Loucy (cell line): ENCODE results near the gene LBX1.

ENCODE experiments used
- H2AFZ ChIP-seq: fragments of 200-600 bp; sonication (generic); 2 replicates; pipeline ENCODE4 v1.6.0; 2016; ENCODE audit warnings: antibody characterized with exemption, mild to moderate bottlenecking, low read length, moderate library complexity
- H3F3A ChIP-seq: fragments of 200-600 bp; 2 replicates; pipeline ENCODE4 v1.6.0; 2016; ENCODE audit warnings: antibody characterized with exemption, low read depth, mild to moderate bottlenecking
- H3K27me3 ChIP-seq: fragments of 200-600 bp; sonication (generic); 2 replicates; pipeline ENCODE4 v1.6.1; 2014; ENCODE audit warnings: low read length, mild to moderate bottlenecking; ENCODE audit not compliant: insufficient read depth, poor library complexity, severe bottlenecking
- H3K36me3 ChIP-seq: fragments of 200-600 bp; sonication (generic); 2 replicates; pipeline ENCODE4 v1.6.1; 2016; ENCODE audit warnings: low read length; ENCODE audit not compliant: insufficient read depth
- H3K4me1 ChIP-seq: fragments of 200-600 bp; sonication (generic); 2 replicates; pipeline ENCODE4 v1.5.1; 2014; ENCODE audit warnings: low read length, mild to moderate bottlenecking; ENCODE audit not compliant: insufficient read depth, poor library complexity, severe bottlenecking
- H3K4me2 ChIP-seq: fragments of 200-600 bp; sonication (generic); 2 replicates; pipeline ENCODE4 v1.6.0; 2014; ENCODE audit warnings: antibody characterized with exemption, low read length, low read depth, mild to moderate bottlenecking; ENCODE audit not compliant: poor library complexity, severe bottlenecking
- H3K4me3 ChIP-seq: fragments of 200-600 bp; sonication (generic); 2 replicates; pipeline ENCODE4 v1.5.1; 2014; ENCODE audit warnings: low read length, mild to moderate bottlenecking, mixed read lengths; ENCODE audit not compliant: poor library complexity, severe bottlenecking
- H3K79me2 ChIP-seq: fragments of 200-600 bp; sonication (generic); 2 replicates; pipeline ENCODE4 v1.6.1; 2014; ENCODE audit warnings: low read length; ENCODE audit not compliant: insufficient read depth
- H3K9ac ChIP-seq: fragments of 200-600 bp; sonication (generic); 2 replicates; pipeline ENCODE4 v1.6.0; 2014; ENCODE audit warnings: mild to moderate bottlenecking, low read depth, low read length, moderate library complexity; ENCODE audit not compliant: poor library complexity, severe bottlenecking
- H3K9me2 ChIP-seq: fragments of 200-600 bp; sonication (generic); replicated peaks from 2 replicates; pipeline ENCODE4 v1.6.1; 2016; ENCODE audit warnings: low read depth, low read length, mixed read lengths
- H3K9me3 ChIP-seq: fragments of 200-600 bp; sonication (generic); 2 replicates; pipeline ENCODE4 v1.6.1; 2014; ENCODE audit warnings: mild to moderate bottlenecking, antibody characterized with exemption, low read length, low read depth; ENCODE audit not compliant: insufficient read depth
- H4K20me1 ChIP-seq: fragments of 200-600 bp; sonication (generic); 2 replicates; pipeline ENCODE4 v1.6.0; 2014; ENCODE audit warnings: antibody characterized with exemption, low read length, mild to moderate bottlenecking; ENCODE audit not compliant: insufficient read depth, poor library complexity, severe bottlenecking
- CTCF ChIP-seq: fragments of 200-600 bp; sonication (generic); conservative IDR thresholded peaks from 2 replicates; pipeline ENCODE4 v1.5.1; 2014; ENCODE audit warnings: mild to moderate bottlenecking, antibody characterized with exemption, low read length
- EZH2phosphoT487 ChIP-seq: fragments of 200-600 bp; IDR thresholded peaks from 2 replicates; pipeline ENCODE4 v1.6.1; 2018; ENCODE audit warnings: antibody characterized with exemption, mild to moderate bottlenecking, moderate library complexity, borderline replicate concordance

LBX1 gene

GRCh38 chr10:101246639-101247038, 17.4 kb upstream of the LBX1 start:
- Histone ChIP-seq H3F3A (no peaks in the 10 kb centered on the region), H3K4me2 (no peak overlapping the region), H2AFZ (no peak overlapping the region), H3K36me3 (no peaks in the 10 kb centered on the region), H3K9me2 (no peaks in the 10 kb centered on the region), H3K9me3 (no peaks in the 10 kb centered on the region), H3K9ac (no peak overlapping the region), H3K79me2 (no peaks in the 10 kb centered on the region), H3K4me3 (no peak overlapping the region), H3K4me1 (peaks cover 3% of the 10 kb centered on the region), H3K27me3 (no peaks in the 10 kb centered on the region), H4K20me1 (no peaks in the 10 kb centered on the region)
- TF ChIP-seq EZH2phosphoT487 (no peak), CTCF (no peak)

GRCh38 chr10:101244321-101245050, 15.2 kb upstream of the LBX1 start:
- Histone ChIP-seq H3K79me2 (no peaks in the 10 kb centered on the region), H3K4me2 (no peak overlapping the region), H2AFZ (peak overlapping the region; percentile 69; the same call in 1 of the 2 replicates), H3K36me3 (no peaks in the 10 kb centered on the region), H4K20me1 (no peaks in the 10 kb centered on the region), H3K4me1 (peaks cover 3% of the 10 kb centered on the region), H3K27me3 (no peaks in the 10 kb centered on the region), H3K9me3 (no peaks in the 10 kb centered on the region), H3F3A (no peaks in the 10 kb centered on the region), H3K4me3 (no peak overlapping the region), H3K9ac (no peak overlapping the region), H3K9me2 (no peaks in the 10 kb centered on the region)
- TF ChIP-seq CTCF (no peak), EZH2phosphoT487 (no peak)

GRCh38 chr10:101241840-101242707, 12.8 kb upstream of the LBX1 start:
- Histone ChIP-seq H3K36me3 (no peaks in the 10 kb centered on the region), H3K9me2 (no peaks in the 10 kb centered on the region), H4K20me1 (no peaks in the 10 kb centered on the region), H3K4me1 (peaks cover 3% of the 10 kb centered on the region), H3K4me2 (no peak overlapping the region), H3K9ac (no peak overlapping the region), H2AFZ (no peak overlapping the region), H3K27me3 (no peaks in the 10 kb centered on the region), H3K4me3 (no peak overlapping the region), H3K79me2 (no peaks in the 10 kb centered on the region), H3F3A (no peaks in the 10 kb centered on the region), H3K9me3 (no peaks in the 10 kb centered on the region)
- TF ChIP-seq EZH2phosphoT487 (no peak), CTCF (no peak)
